ENCODE results near the gene TULP4. TPM values are rescaled to one million over a fixed set of nuclear protein-coding genes. Genes with fewer than 3 reads are reported as not detected.
"Not testable (repeated sequence)": the region's sequence is repeated elsewhere in the genome, so short reads cannot be mapped to it uniquely, and the experiment has no call there.

Gene TULP4
- total RNA-seq, 1 experiment from 2014 or later, result 27.8 TPM

GRCh38 chr6:158295976-158296853, 16.1 kb upstream of the TULP4 start:
- DNase-seq (ENCODE audit: low read depth), result not testable (repeated sequence)

GRCh38 chr6:158296854-158297324, 15.4 kb upstream of the TULP4 start:
- not testable (repeated sequence) for DNase-seq (ENCODE audit: low read depth)

- not testable (repeated sequence) for DNase-seq (ENCODE audit: low read depth)
These were observed 14.6 kb upstream of the TULP4 start for GRCh38 chr6:158297657-158298056.

GRCh38 chr6:158300306-158301143, 11.7 kb upstream of the TULP4 start:
- peak; percentile 65 for DNase-seq (ENCODE audit: low read depth)

- not testable (repeated sequence) for DNase-seq (ENCODE audit: low read depth)
These were observed 10.7 kb upstream of the TULP4 start for GRCh38 chr6:158301561-158301960.

- not testable (repeated sequence) for DNase-seq (ENCODE audit: low read depth)
These were observed 10.0 kb upstream of the TULP4 start for GRCh38 chr6:158302195-158302796.

- no peak for DNase-seq (ENCODE audit: low read depth)
These were observed 9.0 kb upstream of the TULP4 start for GRCh38 chr6:158303210-158303731.

- DNase-seq (ENCODE audit: low read depth), result no peak
These were observed 8.0 kb upstream of the TULP4 start for GRCh38 chr6:158304254-158304653.

GRCh38 chr6:158309814-158310213, 2.5 kb upstream of the TULP4 start:
- DNase-seq (ENCODE audit: low read depth), result no peak

GRCh38 chr6:158311193-158311592, 1.1 kb upstream of the TULP4 start:
- no peak for DNase-seq (ENCODE audit: low read depth)

- DNase-seq (ENCODE audit: low read depth), result no peak
These were observed 639 bp upstream of the TULP4 start for GRCh38 chr6:158311626-158312025.

- DNase-seq (ENCODE audit: low read depth), result no peak
These were observed 570 bp downstream of the TULP4 start for GRCh38 chr6:158312672-158313397.

- DNase-seq (ENCODE audit: low read depth), result no peak
These were observed 1.7 kb downstream of the TULP4 start for GRCh38 chr6:158313989-158314388.

GRCh38 chr6:158314737-158315136, 2.5 kb downstream of the TULP4 start:
- no peak for DNase-seq (ENCODE audit: low read depth)

GRCh38 chr6:158316022-158316421, 3.8 kb downstream of the TULP4 start:
- DNase-seq (ENCODE audit: low read depth), result peak; percentile 3

- peak; percentile 14 for DNase-seq (ENCODE audit: low read depth)
These were observed 9.7 kb downstream of the TULP4 start for GRCh38 chr6:158321960-158322359.

GRCh38 chr6:158322400-158322723, 10.1 kb downstream of the TULP4 start:
- DNase-seq (ENCODE audit: low read depth), result no peak

- DNase-seq (ENCODE audit: low read depth), result peak; percentile 6
These were observed 10.7 kb downstream of the TULP4 start for GRCh38 chr6:158322724-158323560.

GRCh38 chr6:158323561-158323958, 11.3 kb downstream of the TULP4 start:
- DNase-seq (ENCODE audit: low read depth), result no peak

GRCh38 chr6:158324136-158324535, 11.9 kb downstream of the TULP4 start:
- DNase-seq (ENCODE audit: low read depth), result no peak
